Measurements from ENCODE around the gene PAK5.

Gene PAK5

GRCh38 chr20:9807136-9807535 is 31.7 kb downstream of the PAK5 start:
- Histone ChIP-seq H3K4me1 (ENCODE audit: insufficient read depth, poor library complexity, severe bottlenecking) (no peaks in the 10 kb centered on the region), H3K27me3 (ENCODE audit: insufficient read depth, poor library complexity, severe bottlenecking) (no peaks in the 10 kb centered on the region), H3K9me3 (ENCODE audit: severe bottlenecking) (no peaks in the 10 kb centered on the region), H3K27ac (ENCODE audit: poor library complexity, severe bottlenecking) (no peak overlapping the region), H3K4me3 (ENCODE audit: severe bottlenecking) (no peak overlapping the region), H3K36me3 (ENCODE audit: low read depth) (no peaks in the 10 kb centered on the region)
- DNase-seq (ENCODE audit: low spot score) (no peak), ATAC-seq (ENCODE audit: low read depth) (no peak)
- TF ChIP-seq, protein P1, sequence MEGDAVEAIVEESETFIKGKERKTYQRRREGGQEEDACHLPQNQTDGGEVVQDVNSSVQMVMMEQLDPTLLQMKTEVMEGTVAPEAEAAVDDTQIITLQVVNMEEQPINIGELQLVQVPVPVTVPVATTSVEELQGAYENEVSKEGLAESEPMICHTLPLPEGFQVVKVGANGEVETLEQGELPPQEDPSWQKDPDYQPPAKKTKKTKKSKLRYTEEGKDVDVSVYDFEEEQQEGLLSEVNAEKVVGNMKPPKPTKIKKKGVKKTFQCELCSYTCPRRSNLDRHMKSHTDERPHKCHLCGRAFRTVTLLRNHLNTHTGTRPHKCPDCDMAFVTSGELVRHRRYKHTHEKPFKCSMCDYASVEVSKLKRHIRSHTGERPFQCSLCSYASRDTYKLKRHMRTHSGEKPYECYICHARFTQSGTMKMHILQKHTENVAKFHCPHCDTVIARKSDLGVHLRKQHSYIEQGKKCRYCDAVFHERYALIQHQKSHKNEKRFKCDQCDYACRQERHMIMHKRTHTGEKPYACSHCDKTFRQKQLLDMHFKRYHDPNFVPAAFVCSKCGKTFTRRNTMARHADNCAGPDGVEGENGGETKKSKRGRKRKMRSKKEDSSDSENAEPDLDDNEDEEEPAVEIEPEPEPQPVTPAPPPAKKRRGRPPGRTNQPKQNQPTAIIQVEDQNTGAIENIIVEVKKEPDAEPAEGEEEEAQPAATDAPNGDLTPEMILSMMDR (IDR thresholded peaks at IDR 0.05; ENCODE audit: poor library complexity, severe bottlenecking), result no peak

DNA sequence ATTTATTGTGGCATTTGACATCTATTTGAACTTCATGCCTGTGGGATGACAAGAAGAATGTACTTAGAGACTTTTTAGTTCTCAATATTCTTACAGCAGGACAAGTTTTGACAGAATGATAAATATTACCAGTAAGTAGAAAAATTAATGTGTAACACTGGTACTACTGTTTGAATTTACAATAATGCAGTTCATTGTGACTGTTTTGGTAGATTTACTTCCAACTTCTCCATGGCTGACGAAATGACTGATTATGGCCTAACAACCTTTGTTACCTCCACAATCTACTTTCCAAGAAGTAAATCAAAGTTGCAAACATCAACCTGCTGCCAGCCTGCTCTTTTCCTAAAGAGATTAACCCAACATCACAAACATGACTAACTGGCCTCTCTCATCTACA is 38.5 kb downstream of the PAK5 start:
- TF ChIP-seq, protein P1 (IDR thresholded peaks at IDR 0.05; ENCODE audit: poor library complexity, severe bottlenecking), result no peak
- no peak overlapping the region for H3K4me3 ChIP-seq (ENCODE audit: severe bottlenecking)
- H3K36me3 ChIP-seq (ENCODE audit: low read depth), result no peaks in the 10 kb centered on the region
- H3K27me3 ChIP-seq (ENCODE audit: insufficient read depth, poor library complexity, severe bottlenecking), result no peaks in the 10 kb centered on the region
- no peak for ATAC-seq (ENCODE audit: low read depth)
- H3K27ac ChIP-seq (ENCODE audit: poor library complexity, severe bottlenecking), result no peak overlapping the region
- H3K9me3 ChIP-seq (ENCODE audit: severe bottlenecking), result no peaks in the 10 kb centered on the region
- H3K4me1 ChIP-seq (ENCODE audit: insufficient read depth, poor library complexity, severe bottlenecking), result no peaks in the 10 kb centered on the region
- no peak for DNase-seq (ENCODE audit: low spot score)

DNA sequence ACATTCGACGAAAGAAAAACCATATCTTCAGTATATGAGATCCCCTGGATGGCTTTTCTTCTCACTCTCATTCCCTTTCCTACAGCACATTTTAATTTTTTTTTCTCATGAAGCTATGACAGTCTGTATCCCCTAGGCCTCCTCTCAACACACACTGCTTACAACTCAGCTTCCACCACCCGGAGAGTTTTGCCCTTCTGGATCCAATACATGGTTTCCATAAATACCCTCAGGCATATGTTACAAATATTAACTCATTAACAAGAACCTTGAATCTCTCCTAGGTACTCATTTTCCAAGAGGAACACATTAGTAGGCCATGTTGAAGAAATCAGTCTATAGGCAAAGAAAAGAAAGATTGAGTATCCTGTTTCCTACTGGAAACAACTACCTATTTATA is 44.0 kb downstream of the PAK5 start:
- no peak overlapping the region for H3K27ac ChIP-seq (ENCODE audit: poor library complexity, severe bottlenecking)
- no peaks in the 10 kb centered on the region for H3K27me3 ChIP-seq (ENCODE audit: insufficient read depth, poor library complexity, severe bottlenecking)
- no peak for ATAC-seq (ENCODE audit: low read depth)
- TF ChIP-seq, protein P1 (IDR thresholded peaks at IDR 0.05; ENCODE audit: poor library complexity, severe bottlenecking), result no peak
- no peak overlapping the region for H3K4me3 ChIP-seq (ENCODE audit: severe bottlenecking)
- no peaks in the 10 kb centered on the region for H3K36me3 ChIP-seq (ENCODE audit: low read depth)
- H3K4me1 ChIP-seq (ENCODE audit: insufficient read depth, poor library complexity, severe bottlenecking), result no peaks in the 10 kb centered on the region
- no peak for DNase-seq (ENCODE audit: low spot score)
- no peaks in the 10 kb centered on the region for H3K9me3 ChIP-seq (ENCODE audit: severe bottlenecking)

DNA sequence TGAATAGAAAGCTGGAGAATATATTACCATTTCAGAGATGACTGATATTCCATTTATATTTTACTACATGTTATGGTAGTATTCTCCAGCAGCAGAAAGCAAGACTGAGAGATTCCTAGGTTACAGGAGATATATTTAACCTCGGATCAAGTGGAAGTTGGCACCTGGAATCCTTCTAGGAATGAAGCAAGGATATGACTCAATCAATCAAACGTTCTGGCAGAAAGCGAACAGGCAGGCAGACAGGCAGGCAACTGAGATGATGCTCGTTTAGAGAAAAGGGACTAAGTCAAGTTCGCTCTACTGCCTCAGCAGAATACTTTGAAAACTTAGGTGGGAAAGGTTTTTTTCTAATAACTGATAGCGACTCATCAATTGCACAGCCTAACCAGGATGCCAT is 46.2 kb downstream of the PAK5 start:
- Histone ChIP-seq H3K4me3 (ENCODE audit: severe bottlenecking) (no peak overlapping the region), H3K36me3 (ENCODE audit: low read depth) (no peaks in the 10 kb centered on the region), H3K4me1 (ENCODE audit: insufficient read depth, poor library complexity, severe bottlenecking) (no peaks in the 10 kb centered on the region), H3K9me3 (ENCODE audit: severe bottlenecking) (no peaks in the 10 kb centered on the region), H3K27me3 (ENCODE audit: insufficient read depth, poor library complexity, severe bottlenecking) (peaks cover 2% of the 10 kb centered on the region), H3K27ac (ENCODE audit: poor library complexity, severe bottlenecking) (no peak overlapping the region)
- ATAC-seq (ENCODE audit: low read depth) (no peak), DNase-seq (ENCODE audit: low spot score) (no peak)
- TF ChIP-seq, protein P1 (IDR thresholded peaks at IDR 0.05; ENCODE audit: poor library complexity, severe bottlenecking), result no peak

DNA sequence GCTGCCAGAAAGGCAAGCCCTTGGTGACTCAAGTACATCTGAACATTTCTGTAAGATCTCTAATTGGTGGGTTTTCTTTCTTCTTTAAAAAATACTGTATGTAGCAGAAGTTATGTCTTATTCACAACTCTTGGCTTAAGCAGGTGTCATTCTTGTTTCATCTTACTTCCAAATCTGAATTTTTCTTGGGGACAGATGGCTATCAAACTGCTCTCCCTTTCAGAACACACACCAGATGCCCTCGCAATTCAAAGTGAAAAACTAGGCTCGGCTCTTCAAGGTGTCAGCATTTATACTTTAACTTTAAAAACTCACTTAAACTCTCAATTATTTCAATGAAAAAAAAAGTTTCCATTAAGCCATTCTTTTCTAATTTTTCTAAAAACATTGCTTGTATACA is 49.7 kb downstream of the PAK5 start:
- Histone ChIP-seq H3K4me1 (ENCODE audit: insufficient read depth, poor library complexity, severe bottlenecking) (no peaks in the 10 kb centered on the region), H3K4me3 (ENCODE audit: severe bottlenecking) (no peak overlapping the region), H3K27me3 (ENCODE audit: insufficient read depth, poor library complexity, severe bottlenecking) (peaks cover 19% of the 10 kb centered on the region), H3K36me3 (ENCODE audit: low read depth) (no peaks in the 10 kb centered on the region), H3K9me3 (ENCODE audit: severe bottlenecking) (no peaks in the 10 kb centered on the region), H3K27ac (ENCODE audit: poor library complexity, severe bottlenecking) (no peak overlapping the region)
- ATAC-seq (ENCODE audit: low read depth), result no peak
- TF ChIP-seq, protein P1 (IDR thresholded peaks at IDR 0.05; ENCODE audit: poor library complexity, severe bottlenecking), result no peak
- no peak for DNase-seq (ENCODE audit: low spot score)
